ENCODE data around the gene GDF9. TPM values are rescaled to one million over a fixed set of nuclear protein-coding genes. Genes with fewer than 3 reads are reported as not detected.
A peak's percentile ranks its signal among the peaks of the same experiment; 100 is the strongest.

Gene GDF9
- total RNA-seq, 1 experiment from 2014 or later = 0.42 TPM

DNA sequence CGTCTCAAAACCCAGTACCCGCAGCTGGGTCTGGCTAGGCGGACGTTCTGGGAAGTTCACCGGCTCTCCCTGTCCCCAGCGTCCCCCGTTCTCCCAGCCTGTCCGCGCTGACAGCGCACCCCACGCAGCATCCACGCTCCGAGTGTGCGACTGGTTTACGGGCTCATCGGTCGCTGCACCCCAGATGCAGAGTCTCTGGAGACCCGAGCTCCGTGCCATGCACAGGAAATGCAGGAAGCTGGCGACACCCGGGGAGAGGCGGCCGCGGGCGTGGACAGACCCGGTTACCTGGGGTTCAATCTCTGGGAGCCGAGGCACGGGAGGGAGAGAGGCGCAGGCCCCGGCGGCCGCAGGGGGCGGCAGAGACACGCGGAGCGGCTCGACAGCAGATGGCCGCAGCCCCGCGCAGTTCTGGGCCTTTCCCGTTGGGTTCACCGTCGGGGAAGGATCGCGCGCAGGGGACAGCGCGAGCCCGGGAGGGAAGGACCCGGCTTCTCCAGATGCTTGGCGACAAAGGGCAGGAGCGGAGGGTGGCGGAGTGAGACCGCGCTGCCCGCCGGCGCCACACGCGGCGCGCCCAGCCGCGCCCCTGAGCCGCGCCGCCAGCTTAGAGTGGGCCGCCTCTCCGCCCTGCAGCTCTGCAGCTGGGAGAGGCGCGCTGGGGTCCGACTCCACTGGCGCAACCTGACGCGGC, 36.4 kb downstream of the GDF9 start:
- CTCF ChIA-PET = interaction anchor here (0.7 to 4.3 kb wide), 10 partner anchors 11 to 334 kb away, joined by 3 to 40 read pairs (median 4); partner anchors contain the start of genes GDF9, SOWAHA and UQCRQ
- H3K4me1 Mint-ChIP-seq = peaks cover 11% of the 10 kb centered on the region
- TF ChIP-seq, protein P1, sequence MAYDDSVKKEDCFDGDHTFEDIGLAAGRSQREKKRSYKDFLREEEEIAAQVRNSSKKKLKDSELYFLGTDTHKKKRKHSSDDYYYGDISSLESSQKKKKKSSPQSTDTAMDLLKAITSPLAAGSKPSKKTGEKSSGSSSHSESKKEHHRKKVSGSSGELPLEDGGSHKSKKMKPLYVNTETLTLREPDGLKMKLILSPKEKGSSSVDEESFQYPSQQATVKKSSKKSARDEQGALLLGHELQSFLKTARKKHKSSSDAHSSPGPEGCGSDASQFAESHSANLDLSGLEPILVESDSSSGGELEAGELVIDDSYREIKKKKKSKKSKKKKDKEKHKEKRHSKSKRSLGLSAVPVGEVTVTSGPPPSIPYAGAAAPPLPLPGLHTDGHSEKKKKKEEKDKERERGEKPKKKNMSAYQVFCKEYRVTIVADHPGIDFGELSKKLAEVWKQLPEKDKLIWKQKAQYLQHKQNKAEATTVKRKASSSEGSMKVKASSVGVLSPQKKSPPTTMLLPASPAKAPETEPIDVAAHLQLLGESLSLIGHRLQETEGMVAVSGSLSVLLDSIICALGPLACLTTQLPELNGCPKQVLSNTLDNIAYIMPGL (CRISPR knock-in tag; IDR thresholded peaks at IDR 0.05) = peak; percentile 63; the same call in 1 of the 2 replicates
- TF ChIP-seq ESRRA (CRISPR knock-in tag; IDR thresholded peaks at IDR 0.05; ENCODE audit: borderline replicate concordance) (no peak), TP53 (CRISPR knock-in tag; IDR thresholded peaks at IDR 0.05) (0 out of 2 replicates have a peak, but pooled peaks have one; percentile 30), GRHL2 (CRISPR knock-in tag; IDR thresholded peaks at IDR 0.05; ENCODE audit: insufficient replicate concordance, severe bottlenecking) (no peak), OVOL2 (CRISPR knock-in tag; IDR thresholded peaks at IDR 0.05; ENCODE audit: borderline replicate concordance) (no peak), PRRX2 (CRISPR knock-in tag; IDR thresholded peaks at IDR 0.05) (no peak), ZNF121 (CRISPR knock-in tag; IDR thresholded peaks at IDR 0.05) (peak; percentile 47; the same call in 1 of the 2 replicates), ZNF263 (CRISPR knock-in tag; IDR thresholded peaks at IDR 0.05; ENCODE audit: low read depth) (no peak), IRF2 (CRISPR knock-in tag; IDR thresholded peaks at IDR 0.05; ENCODE audit: borderline replicate concordance, low read depth) (no peak), JAZF1 (CRISPR knock-in tag; IDR thresholded peaks at IDR 0.05) (no peak), GABPB1 (CRISPR knock-in tag; IDR thresholded peaks at IDR 0.05) (0 out of 2 replicates have a peak, but pooled peaks have one; percentile 14), SP1 (CRISPR knock-in tag; conservative IDR thresholded peaks at IDR 0.05) (0 out of 2 replicates have a peak, but pooled peaks have one; percentile 25), CBFB (CRISPR knock-in tag; IDR thresholded peaks at IDR 0.05; ENCODE audit: low read depth) (no peak), FOXK1 (CRISPR knock-in tag; IDR thresholded peaks at IDR 0.05) (no peak), CREM (CRISPR knock-in tag; IDR thresholded peaks at IDR 0.05) (no peak), TCF7 (CRISPR knock-in tag; IDR thresholded peaks at IDR 0.05; ENCODE audit: low read depth) (peak; percentile 74; the same call in 1 of the 2 replicates)
- TF ChIP-seq, protein P2, sequence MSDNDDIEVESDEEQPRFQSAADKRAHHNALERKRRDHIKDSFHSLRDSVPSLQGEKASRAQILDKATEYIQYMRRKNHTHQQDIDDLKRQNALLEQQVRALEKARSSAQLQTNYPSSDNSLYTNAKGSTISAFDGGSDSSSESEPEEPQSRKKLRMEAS (CRISPR knock-in tag; IDR thresholded peaks at IDR 0.05) = peak; percentile 40; the same call in 1 of the 2 replicates
- TF ChIP-seq, protein P3, sequence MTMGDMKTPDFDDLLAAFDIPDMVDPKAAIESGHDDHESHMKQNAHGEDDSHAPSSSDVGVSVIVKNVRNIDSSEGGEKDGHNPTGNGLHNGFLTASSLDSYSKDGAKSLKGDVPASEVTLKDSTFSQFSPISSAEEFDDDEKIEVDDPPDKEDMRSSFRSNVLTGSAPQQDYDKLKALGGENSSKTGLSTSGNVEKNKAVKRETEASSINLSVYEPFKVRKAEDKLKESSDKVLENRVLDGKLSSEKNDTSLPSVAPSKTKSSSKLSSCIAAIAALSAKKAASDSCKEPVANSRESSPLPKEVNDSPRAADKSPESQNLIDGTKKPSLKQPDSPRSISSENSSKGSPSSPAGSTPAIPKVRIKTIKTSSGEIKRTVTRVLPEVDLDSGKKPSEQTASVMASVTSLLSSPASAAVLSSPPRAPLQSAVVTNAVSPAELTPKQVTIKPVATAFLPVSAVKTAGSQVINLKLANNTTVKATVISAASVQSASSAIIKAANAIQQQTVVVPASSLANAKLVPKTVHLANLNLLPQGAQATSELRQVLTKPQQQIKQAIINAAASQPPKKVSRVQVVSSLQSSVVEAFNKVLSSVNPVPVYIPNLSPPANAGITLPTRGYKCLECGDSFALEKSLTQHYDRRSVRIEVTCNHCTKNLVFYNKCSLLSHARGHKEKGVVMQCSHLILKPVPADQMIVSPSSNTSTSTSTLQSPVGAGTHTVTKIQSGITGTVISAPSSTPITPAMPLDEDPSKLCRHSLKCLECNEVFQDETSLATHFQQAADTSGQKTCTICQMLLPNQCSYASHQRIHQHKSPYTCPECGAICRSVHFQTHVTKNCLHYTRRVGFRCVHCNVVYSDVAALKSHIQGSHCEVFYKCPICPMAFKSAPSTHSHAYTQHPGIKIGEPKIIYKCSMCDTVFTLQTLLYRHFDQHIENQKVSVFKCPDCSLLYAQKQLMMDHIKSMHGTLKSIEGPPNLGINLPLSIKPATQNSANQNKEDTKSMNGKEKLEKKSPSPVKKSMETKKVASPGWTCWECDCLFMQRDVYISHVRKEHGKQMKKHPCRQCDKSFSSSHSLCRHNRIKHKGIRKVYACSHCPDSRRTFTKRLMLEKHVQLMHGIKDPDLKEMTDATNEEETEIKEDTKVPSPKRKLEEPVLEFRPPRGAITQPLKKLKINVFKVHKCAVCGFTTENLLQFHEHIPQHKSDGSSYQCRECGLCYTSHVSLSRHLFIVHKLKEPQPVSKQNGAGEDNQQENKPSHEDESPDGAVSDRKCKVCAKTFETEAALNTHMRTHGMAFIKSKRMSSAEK (CRISPR knock-in tag; IDR thresholded peaks at IDR 0.05; ENCODE audit: borderline replicate concordance) = no peak
- TF ChIP-seq, protein P4, sequence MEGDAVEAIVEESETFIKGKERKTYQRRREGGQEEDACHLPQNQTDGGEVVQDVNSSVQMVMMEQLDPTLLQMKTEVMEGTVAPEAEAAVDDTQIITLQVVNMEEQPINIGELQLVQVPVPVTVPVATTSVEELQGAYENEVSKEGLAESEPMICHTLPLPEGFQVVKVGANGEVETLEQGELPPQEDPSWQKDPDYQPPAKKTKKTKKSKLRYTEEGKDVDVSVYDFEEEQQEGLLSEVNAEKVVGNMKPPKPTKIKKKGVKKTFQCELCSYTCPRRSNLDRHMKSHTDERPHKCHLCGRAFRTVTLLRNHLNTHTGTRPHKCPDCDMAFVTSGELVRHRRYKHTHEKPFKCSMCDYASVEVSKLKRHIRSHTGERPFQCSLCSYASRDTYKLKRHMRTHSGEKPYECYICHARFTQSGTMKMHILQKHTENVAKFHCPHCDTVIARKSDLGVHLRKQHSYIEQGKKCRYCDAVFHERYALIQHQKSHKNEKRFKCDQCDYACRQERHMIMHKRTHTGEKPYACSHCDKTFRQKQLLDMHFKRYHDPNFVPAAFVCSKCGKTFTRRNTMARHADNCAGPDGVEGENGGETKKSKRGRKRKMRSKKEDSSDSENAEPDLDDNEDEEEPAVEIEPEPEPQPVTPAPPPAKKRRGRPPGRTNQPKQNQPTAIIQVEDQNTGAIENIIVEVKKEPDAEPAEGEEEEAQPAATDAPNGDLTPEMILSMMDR (IDR thresholded peaks at IDR 0.05) = peak; percentile 60; the same call in 1 of the 2 replicates
- TF ChIP-seq, protein P5, sequence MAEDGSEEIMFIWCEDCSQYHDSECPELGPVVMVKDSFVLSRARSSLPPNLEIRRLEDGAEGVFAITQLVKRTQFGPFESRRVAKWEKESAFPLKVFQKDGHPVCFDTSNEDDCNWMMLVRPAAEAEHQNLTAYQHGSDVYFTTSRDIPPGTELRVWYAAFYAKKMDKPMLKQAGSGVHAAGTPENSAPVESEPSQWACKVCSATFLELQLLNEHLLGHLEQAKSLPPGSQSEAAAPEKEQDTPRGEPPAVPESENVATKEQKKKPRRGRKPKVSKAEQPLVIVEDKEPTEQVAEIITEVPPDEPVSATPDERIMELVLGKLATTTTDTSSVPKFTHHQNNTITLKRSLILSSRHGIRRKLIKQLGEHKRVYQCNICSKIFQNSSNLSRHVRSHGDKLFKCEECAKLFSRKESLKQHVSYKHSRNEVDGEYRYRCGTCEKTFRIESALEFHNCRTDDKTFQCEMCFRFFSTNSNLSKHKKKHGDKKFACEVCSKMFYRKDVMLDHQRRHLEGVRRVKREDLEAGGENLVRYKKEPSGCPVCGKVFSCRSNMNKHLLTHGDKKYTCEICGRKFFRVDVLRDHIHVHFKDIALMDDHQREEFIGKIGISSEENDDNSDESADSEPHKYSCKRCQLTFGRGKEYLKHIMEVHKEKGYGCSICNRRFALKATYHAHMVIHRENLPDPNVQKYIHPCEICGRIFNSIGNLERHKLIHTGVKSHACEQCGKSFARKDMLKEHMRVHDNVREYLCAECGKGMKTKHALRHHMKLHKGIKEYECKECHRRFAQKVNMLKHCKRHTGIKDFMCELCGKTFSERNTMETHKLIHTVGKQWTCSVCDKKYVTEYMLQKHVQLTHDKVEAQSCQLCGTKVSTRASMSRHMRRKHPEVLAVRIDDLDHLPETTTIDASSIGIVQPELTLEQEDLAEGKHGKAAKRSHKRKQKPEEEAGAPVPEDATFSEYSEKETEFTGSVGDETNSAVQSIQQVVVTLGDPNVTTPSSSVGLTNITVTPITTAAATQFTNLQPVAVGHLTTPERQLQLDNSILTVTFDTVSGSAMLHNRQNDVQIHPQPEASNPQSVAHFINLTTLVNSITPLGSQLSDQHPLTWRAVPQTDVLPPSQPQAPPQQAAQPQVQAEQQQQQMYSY (CRISPR knock-in tag; IDR thresholded peaks at IDR 0.05) = no peak
- TF ChIP-seq, protein P6, sequence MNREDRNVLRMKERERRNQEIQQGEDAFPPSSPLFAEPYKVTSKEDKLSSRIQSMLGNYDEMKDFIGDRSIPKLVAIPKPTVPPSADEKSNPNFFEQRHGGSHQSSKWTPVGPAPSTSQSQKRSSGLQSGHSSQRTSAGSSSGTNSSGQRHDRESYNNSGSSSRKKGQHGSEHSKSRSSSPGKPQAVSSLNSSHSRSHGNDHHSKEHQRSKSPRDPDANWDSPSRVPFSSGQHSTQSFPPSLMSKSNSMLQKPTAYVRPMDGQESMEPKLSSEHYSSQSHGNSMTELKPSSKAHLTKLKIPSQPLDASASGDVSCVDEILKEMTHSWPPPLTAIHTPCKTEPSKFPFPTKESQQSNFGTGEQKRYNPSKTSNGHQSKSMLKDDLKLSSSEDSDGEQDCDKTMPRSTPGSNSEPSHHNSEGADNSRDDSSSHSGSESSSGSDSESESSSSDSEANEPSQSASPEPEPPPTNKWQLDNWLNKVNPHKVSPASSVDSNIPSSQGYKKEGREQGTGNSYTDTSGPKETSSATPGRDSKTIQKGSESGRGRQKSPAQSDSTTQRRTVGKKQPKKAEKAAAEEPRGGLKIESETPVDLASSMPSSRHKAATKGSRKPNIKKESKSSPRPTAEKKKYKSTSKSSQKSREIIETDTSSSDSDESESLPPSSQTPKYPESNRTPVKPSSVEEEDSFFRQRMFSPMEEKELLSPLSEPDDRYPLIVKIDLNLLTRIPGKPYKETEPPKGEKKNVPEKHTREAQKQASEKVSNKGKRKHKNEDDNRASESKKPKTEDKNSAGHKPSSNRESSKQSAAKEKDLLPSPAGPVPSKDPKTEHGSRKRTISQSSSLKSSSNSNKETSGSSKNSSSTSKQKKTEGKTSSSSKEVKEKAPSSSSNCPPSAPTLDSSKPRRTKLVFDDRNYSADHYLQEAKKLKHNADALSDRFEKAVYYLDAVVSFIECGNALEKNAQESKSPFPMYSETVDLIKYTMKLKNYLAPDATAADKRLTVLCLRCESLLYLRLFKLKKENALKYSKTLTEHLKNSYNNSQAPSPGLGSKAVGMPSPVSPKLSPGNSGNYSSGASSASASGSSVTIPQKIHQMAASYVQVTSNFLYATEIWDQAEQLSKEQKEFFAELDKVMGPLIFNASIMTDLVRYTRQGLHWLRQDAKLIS (CRISPR knock-in tag; IDR thresholded peaks at IDR 0.05; ENCODE audit: borderline replicate concordance) = no peak

More for the DNA sequence above, 36.4 kb downstream of the GDF9 start:
- Mint-ChIP-seq H3K9me3 (no peaks in the 10 kb centered on the region), H3K36me3 (no peaks in the 10 kb centered on the region), H3K27ac (no peak overlapping the region), H3K4me3 (peak overlapping the region; percentile 74), H3K27me3 (ENCODE audit: low read depth) (peaks cover 78% of the 10 kb centered on the region)
- peak; percentile 56 for ATAC-seq
- peak; percentile 78 for DNase-seq (ENCODE audit: low spot score)
- POLR2A ChIA-PET = no interaction called here
